Loucy (cell line): ENCODE measurements around the gene INPP4B.

Experiments
- H2AFZ ChIP-seq: fragments of 200-600 bp; sonication (generic); 2 replicates; pipeline ENCODE4 v1.6.0; 2016; ENCODE audit warnings: antibody characterized with exemption, mild to moderate bottlenecking, low read length, moderate library complexity
- H3F3A ChIP-seq: fragments of 200-600 bp; 2 replicates; pipeline ENCODE4 v1.6.0; 2016; ENCODE audit warnings: antibody characterized with exemption, low read depth, mild to moderate bottlenecking
- H3K27me3 ChIP-seq: fragments of 200-600 bp; sonication (generic); 2 replicates; pipeline ENCODE4 v1.6.1; 2014; ENCODE audit warnings: low read length, mild to moderate bottlenecking; ENCODE audit not compliant: insufficient read depth, poor library complexity, severe bottlenecking
- H3K36me3 ChIP-seq: fragments of 200-600 bp; sonication (generic); 2 replicates; pipeline ENCODE4 v1.6.1; 2016; ENCODE audit warnings: low read length; ENCODE audit not compliant: insufficient read depth
- H3K4me1 ChIP-seq: fragments of 200-600 bp; sonication (generic); 2 replicates; pipeline ENCODE4 v1.5.1; 2014; ENCODE audit warnings: low read length, mild to moderate bottlenecking; ENCODE audit not compliant: insufficient read depth, poor library complexity, severe bottlenecking
- H3K4me2 ChIP-seq: fragments of 200-600 bp; sonication (generic); 2 replicates; pipeline ENCODE4 v1.6.0; 2014; ENCODE audit warnings: antibody characterized with exemption, low read length, low read depth, mild to moderate bottlenecking; ENCODE audit not compliant: poor library complexity, severe bottlenecking
- H3K4me3 ChIP-seq: fragments of 200-600 bp; sonication (generic); 2 replicates; pipeline ENCODE4 v1.5.1; 2014; ENCODE audit warnings: low read length, mild to moderate bottlenecking, mixed read lengths; ENCODE audit not compliant: poor library complexity, severe bottlenecking
- H3K79me2 ChIP-seq: fragments of 200-600 bp; sonication (generic); 2 replicates; pipeline ENCODE4 v1.6.1; 2014; ENCODE audit warnings: low read length; ENCODE audit not compliant: insufficient read depth
- H3K9ac ChIP-seq: fragments of 200-600 bp; sonication (generic); 2 replicates; pipeline ENCODE4 v1.6.0; 2014; ENCODE audit warnings: mild to moderate bottlenecking, low read depth, low read length, moderate library complexity; ENCODE audit not compliant: poor library complexity, severe bottlenecking
- H3K9me2 ChIP-seq: fragments of 200-600 bp; sonication (generic); replicated peaks from 2 replicates; pipeline ENCODE4 v1.6.1; 2016; ENCODE audit warnings: low read depth, low read length, mixed read lengths
- H3K9me3 ChIP-seq: fragments of 200-600 bp; sonication (generic); 2 replicates; pipeline ENCODE4 v1.6.1; 2014; ENCODE audit warnings: mild to moderate bottlenecking, antibody characterized with exemption, low read length, low read depth; ENCODE audit not compliant: insufficient read depth
- H4K20me1 ChIP-seq: fragments of 200-600 bp; sonication (generic); 2 replicates; pipeline ENCODE4 v1.6.0; 2014; ENCODE audit warnings: antibody characterized with exemption, low read length, mild to moderate bottlenecking; ENCODE audit not compliant: insufficient read depth, poor library complexity, severe bottlenecking
- EZH2phosphoT487 ChIP-seq: fragments of 200-600 bp; IDR thresholded peaks from 2 replicates; pipeline ENCODE4 v1.6.1; 2018; ENCODE audit warnings: antibody characterized with exemption, mild to moderate bottlenecking, moderate library complexity, borderline replicate concordance
- TF ChIP-seq, protein P1 (sequence below): fragments of 200-600 bp; sonication (generic); conservative IDR thresholded peaks from 2 replicates; pipeline ENCODE4 v1.5.1; 2014; ENCODE audit warnings: mild to moderate bottlenecking, antibody characterized with exemption, low read length

INPP4B gene

DNA sequence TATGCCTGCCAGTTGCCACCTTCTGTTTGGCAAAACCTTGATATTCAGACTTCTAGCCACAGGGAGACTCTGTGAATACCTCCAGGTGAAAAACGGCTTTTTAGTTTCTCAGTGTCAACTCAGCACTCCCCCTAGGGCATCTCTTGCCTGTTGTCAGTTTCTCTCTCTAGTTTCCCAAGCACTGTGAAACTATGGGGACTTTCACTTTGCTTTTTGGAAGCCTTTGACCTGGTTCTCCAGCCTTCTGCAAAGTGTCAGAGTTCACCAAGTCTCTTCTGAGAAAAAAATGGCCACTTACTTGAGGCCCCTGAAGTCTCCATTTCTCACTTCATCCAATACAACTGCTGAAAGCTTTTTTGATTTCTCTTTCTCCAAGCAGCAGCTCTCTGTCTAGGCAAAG, 521.5 kb downstream of the INPP4B start:
- Histone ChIP-seq H3K79me2 (peaks cover 56% of the 10 kb centered on the region), H3K4me1 (peaks cover 18% of the 10 kb centered on the region), H3K36me3 (peaks cover 7% of the 10 kb centered on the region; the same call in 1 of the 2 replicates), H3F3A (no peaks in the 10 kb centered on the region), H3K9me2 (no peaks in the 10 kb centered on the region), H3K9ac (no peak overlapping the region), H2AFZ (no peak overlapping the region), H3K9me3 (no peaks in the 10 kb centered on the region), H3K27me3 (no peaks in the 10 kb centered on the region), H3K4me3 (no peak overlapping the region), H3K4me2 (no peak overlapping the region), H4K20me1 (no peaks in the 10 kb centered on the region)
- TF ChIP-seq, protein P1, sequence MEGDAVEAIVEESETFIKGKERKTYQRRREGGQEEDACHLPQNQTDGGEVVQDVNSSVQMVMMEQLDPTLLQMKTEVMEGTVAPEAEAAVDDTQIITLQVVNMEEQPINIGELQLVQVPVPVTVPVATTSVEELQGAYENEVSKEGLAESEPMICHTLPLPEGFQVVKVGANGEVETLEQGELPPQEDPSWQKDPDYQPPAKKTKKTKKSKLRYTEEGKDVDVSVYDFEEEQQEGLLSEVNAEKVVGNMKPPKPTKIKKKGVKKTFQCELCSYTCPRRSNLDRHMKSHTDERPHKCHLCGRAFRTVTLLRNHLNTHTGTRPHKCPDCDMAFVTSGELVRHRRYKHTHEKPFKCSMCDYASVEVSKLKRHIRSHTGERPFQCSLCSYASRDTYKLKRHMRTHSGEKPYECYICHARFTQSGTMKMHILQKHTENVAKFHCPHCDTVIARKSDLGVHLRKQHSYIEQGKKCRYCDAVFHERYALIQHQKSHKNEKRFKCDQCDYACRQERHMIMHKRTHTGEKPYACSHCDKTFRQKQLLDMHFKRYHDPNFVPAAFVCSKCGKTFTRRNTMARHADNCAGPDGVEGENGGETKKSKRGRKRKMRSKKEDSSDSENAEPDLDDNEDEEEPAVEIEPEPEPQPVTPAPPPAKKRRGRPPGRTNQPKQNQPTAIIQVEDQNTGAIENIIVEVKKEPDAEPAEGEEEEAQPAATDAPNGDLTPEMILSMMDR: no peak
- TF ChIP-seq EZH2phosphoT487: no peak

DNA sequence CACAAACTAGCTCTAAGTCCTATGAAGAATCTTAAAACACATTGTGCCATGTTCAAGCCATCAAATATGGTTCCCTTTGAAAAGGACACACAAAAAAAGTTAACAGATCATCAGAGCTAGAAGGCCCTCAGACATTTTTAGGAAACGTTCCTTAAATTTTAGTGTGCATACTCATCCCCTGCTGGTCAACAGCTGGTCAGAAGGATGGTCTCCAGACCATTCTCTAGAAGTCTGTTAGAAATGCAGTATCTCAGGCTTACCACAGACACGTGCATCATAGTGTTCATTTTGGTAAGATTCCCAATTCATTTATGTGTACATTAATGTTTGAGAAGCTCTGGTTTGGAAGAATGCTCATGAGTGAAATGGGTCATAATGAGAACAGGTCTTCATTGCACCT, 523.1 kb downstream of the INPP4B start:
- Histone ChIP-seq H3K9me2 (no peaks in the 10 kb centered on the region), H3K27me3 (no peaks in the 10 kb centered on the region), H2AFZ (no peak overlapping the region), H3K4me2 (no peak overlapping the region), H3K79me2 (peaks cover 54% of the 10 kb centered on the region), H3K9ac (no peak overlapping the region), H3K4me3 (no peak overlapping the region), H3K4me1 (peaks cover 33% of the 10 kb centered on the region), H3K9me3 (no peaks in the 10 kb centered on the region), H3K36me3 (peaks cover 7% of the 10 kb centered on the region; the same call in 1 of the 2 replicates), H3F3A (no peaks in the 10 kb centered on the region), H4K20me1 (no peaks in the 10 kb centered on the region)
- TF ChIP-seq, protein P1: no peak
- no peak for TF ChIP-seq EZH2phosphoT487

DNA sequence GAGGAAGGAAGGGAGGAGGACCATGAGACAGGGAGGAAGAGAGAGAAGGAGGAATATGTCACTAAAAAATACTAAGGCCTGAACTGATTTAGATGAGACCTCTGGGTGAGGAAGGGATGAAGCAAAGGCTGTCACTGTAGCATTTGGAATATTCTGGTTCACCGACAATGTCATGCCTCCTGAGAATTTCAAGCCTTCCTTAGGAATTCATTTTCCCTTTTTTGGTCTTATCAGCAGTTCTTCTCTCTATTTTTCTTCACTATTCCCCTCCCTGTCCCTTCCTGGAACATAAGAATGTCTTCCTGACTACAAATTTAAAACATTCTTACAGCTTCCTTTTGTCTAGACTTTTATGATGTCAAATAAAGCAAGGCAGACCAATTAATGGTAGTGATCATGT, 527.8 kb downstream of the INPP4B start:
- Histone ChIP-seq H3K36me3 (peaks cover 14% of the 10 kb centered on the region; the same call in 1 of the 2 replicates), H3K27me3 (no peaks in the 10 kb centered on the region), H3K4me1 (peaks cover 56% of the 10 kb centered on the region), H2AFZ (no peak overlapping the region), H3K4me2 (no peak overlapping the region), H3K9me3 (no peaks in the 10 kb centered on the region), H3K9me2 (no peaks in the 10 kb centered on the region), H3K9ac (no peak overlapping the region), H4K20me1 (no peaks in the 10 kb centered on the region), H3K4me3 (no peak overlapping the region), H3F3A (no peaks in the 10 kb centered on the region), H3K79me2 (peaks cover 37% of the 10 kb centered on the region; the same call in 1 of the 2 replicates)
- TF ChIP-seq, protein P1: no peak
- TF ChIP-seq EZH2phosphoT487: no peak
